ENCODE measurements around the gene PRSS33.

Gene PRSS33

GRCh38 chr16:2787406-2787805 is at the start of gene PRSS33:
Gene PRSS33, minus strand, starts transcription at chr16:2787560. Its CDS starts 1,013 bp downstream, at chr16:2786547.
- no peak for DNase-seq

- DNase-seq: no peak
These were observed 49.5 kb upstream of the PRSS33 start for GRCh38 chr16:2836646-2837508.

GRCh38 chr16:2835638-2836493 is 48.5 kb upstream of the PRSS33 start:
- no peak for DNase-seq

- DNase-seq: no peak
These were observed 47.6 kb upstream of the PRSS33 start for GRCh38 chr16:2834968-2835367.

GRCh38 chr16:2833776-2834175 is 46.4 kb upstream of the PRSS33 start:
- no peak for DNase-seq

DNA sequence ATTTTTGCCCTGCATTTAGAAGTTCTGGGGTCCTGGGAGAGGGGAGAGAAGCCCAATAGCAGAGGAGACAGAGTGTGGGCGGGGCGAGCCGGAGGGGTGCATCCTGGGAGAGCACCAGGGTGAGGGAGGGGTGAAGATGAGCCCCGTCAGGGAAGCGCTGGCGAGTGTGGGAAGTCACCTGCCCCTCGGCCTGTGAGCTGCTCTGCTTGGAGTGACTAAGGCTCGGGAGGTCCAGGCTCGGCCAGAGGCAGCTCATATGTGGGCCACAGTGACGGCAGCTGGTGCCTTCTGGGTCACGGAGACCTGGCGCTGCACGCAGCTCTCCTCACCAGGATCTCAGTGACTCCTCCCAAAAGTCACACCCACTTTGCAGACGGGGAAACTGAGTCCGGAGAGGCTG is 43.8 kb upstream of the PRSS33 start:
- DNase-seq: no peak

GRCh38 chr16:2830355-2830695 is 43.0 kb upstream of the PRSS33 start:
- DNase-seq: no peak

GRCh38 chr16:2829501-2830354 is 42.4 kb upstream of the PRSS33 start, which contains the start of gene ZG16B:
Gene ZG16B, plus strand, starts transcription at chr16:2830303. Its CDS starts 139 bp downstream, at chr16:2830442.
- no peak for DNase-seq

GRCh38 chr16:2828876-2829430 is 41.6 kb upstream of the PRSS33 start:
- no peak for DNase-seq

- DNase-seq: no peak
These were observed 41.1 kb upstream of the PRSS33 start for GRCh38 chr16:2828521-2828840.

DNA sequence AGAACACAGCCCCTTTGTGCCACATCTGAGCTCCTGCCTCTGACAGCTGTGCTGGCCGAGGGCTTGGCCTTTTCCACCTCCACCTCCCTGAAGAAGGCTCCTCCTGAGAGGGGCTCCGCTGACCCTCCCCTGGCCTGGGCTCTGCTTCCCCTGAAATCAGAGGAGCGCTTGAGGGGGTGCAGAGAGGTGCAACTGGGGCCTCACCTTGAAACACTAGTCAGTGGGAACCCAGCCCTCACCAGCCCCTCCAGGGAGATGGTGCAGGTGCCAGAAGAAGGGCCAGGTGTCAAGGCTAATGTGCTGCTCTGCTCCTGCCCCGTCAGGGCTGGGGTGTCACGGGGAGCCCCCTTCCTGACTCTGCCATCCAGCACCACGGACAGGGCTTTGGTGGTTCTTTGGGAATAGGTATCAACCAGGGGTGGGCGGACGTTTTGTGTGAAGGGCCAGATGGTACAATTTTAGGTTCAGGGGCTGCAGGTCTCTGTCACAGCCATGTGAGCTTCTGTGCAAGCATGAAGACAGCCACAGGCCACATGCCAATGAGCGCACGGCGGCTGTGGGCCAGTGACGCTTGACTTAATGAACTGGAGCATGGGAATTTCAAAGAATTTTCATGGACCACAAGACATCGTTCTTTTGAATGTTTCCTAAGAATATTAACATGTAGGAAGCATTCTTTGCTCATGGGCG is 40.6 kb upstream of the PRSS33 start:
- no peak for DNase-seq

GRCh38 chr16:2827374-2827791 is 40.0 kb upstream of the PRSS33 start:
- DNase-seq: no peak

GRCh38 chr16:2826591-2827373 is 39.4 kb upstream of the PRSS33 start:
- no peak for DNase-seq

DNA sequence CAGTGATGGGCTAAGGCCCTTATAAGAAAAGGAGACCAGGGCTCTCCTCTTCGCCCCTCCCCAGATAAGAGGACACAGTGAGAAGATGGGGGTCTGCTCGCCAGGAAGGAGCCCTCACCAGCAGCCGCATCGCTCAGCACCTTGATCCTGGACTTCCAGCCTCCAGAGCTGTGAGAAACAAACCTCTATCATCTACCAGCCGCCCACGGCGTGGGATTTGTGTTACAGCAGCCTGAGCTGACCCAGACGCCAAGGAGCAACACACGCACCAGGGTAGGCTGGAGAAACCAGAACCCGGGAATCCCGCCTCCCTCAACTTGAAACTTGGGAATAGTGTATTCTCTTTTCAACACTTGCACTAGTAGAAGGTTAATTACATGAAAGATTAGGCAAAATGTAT is 38.5 kb upstream of the PRSS33 start:
- DNase-seq: no peak

GRCh38 chr16:2825049-2825742 is 37.8 kb upstream of the PRSS33 start:
- no peak for DNase-seq

- no peak for DNase-seq
These were observed 37.3 kb upstream of the PRSS33 start for GRCh38 chr16:2824626-2825025.

- DNase-seq: no peak
These were observed 35.1 kb upstream of the PRSS33 start for GRCh38 chr16:2822496-2822895.

- no peak for DNase-seq
These were observed 34.8 kb upstream of the PRSS33 start for GRCh38 chr16:2822158-2822495.

DNA sequence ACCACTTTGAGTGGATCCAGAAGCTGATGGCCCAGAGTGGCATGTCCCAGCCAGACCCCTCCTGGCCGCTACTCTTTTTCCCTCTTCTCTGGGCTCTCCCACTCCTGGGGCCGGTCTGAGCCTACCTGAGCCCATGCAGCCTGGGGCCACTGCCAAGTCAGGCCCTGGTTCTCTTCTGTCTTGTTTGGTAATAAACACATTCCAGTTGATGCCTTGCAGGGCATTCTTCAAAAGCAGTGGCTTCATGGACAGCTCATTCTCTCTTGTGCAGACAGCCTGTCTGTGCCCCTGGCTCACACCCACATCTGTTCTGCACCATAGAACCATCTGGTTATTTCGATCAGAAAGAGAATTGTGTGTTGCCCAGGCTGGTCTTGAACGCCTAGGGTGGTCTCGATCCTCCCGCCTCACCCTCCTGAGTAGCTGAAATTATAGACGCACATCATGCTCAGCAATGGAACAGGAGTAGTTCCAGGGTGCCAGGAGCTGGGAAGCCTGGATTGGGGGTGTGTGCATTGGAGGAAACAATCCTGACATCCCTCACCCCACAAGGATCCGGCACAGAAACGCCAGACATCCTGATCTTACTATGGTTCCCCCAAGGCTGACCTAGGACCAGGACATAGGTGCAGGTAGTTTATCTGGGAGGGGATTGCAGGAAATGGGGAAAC is 34.3 kb upstream of the PRSS33 start:
- no peak for DNase-seq

GRCh38 chr16:2820836-2821486 is 33.6 kb upstream of the PRSS33 start:
- no peak for DNase-seq

All from COR-L47 (cell line).